OCI-LY7 (cell line): ENCODE results near the gene TWIST2. TPM values are rescaled to one million over a fixed set of nuclear protein-coding genes. Genes with fewer than 3 reads are reported as not detected.

ENCODE experiments used
- BruUV-seq: library from RNA; stranded (reverse); fragments of 400-500 nt; replicated peaks from 2 replicates; lab custom pipeline; 2021; lab: Mats Ljungman, UMichigan
- CTCF ChIA-PET: fragments of 300-600 bp; sonication (Branson Sonifier 250); formaldehyde crosslinking; loops from one replicate; lab custom pipeline; 2022; ENCODE audit warnings: antibody characterized with exemption; ENCODE audit not compliant: unreplicated experiment; lab: Charles Lee
- POLR2A ChIA-PET: fragments of 300-600 bp; sonication (Branson Sonifier 250); formaldehyde crosslinking; loops from one replicate; lab custom pipeline; 2022; ENCODE audit warnings: antibody characterized with exemption; lab: Charles Lee
- DNase-seq: peaks from one replicate; pipeline ENCODE4 v3.0.0-alpha.2; 2015; ENCODE audit warnings: low spot score
- H2AFZ ChIP-seq: fragments of 200-600 bp; sonication (generic), shearing (Covaris generic); 2 replicates; pipeline ENCODE4 v1.6.1; 2014; ENCODE audit warnings: mild to moderate bottlenecking, antibody characterized with exemption, low read length, moderate library complexity
- H3K27ac ChIP-seq: fragments of 200-600 bp; sonication (generic); 2 replicates; pipeline ENCODE4 v1.5.1; 2014; ENCODE audit warnings: mixed run types, low read depth, mild to moderate bottlenecking, moderate library complexity, low read length, inconsistent platforms; ENCODE audit not compliant: poor library complexity, severe bottlenecking
- H3K36me3 ChIP-seq: fragments of 200-600 bp; sonication (generic); 2 replicates; pipeline ENCODE4 v1.6.1; 2014; ENCODE audit warnings: mild to moderate bottlenecking, antibody characterized with exemption, low read length, moderate library complexity, mixed read lengths; ENCODE audit not compliant: insufficient read depth
- H3K4me1 ChIP-seq: fragments of 200-600 bp; sonication (generic); 2 replicates; pipeline ENCODE4 v1.5.1; 2014; ENCODE audit warnings: mild to moderate bottlenecking, low read length; ENCODE audit not compliant: insufficient read depth, poor library complexity, severe bottlenecking
- H3K4me2 ChIP-seq: fragments of 200-600 bp; sonication (generic); 2 replicates; pipeline ENCODE4 v1.6.1; 2014; ENCODE audit warnings: mild to moderate bottlenecking, low read length
- H3K4me3 ChIP-seq: fragments of 200-600 bp; sonication (generic); 2 replicates; pipeline ENCODE4 v1.5.1; 2014; ENCODE audit warnings: mild to moderate bottlenecking, low read depth, low read length; ENCODE audit not compliant: poor library complexity, severe bottlenecking
- H3K79me2 ChIP-seq: fragments of 200-600 bp; sonication (generic); 2 replicates; pipeline ENCODE4 v1.6.1; 2016; ENCODE audit warnings: low read depth, mild to moderate bottlenecking, low read length, moderate library complexity, mixed read lengths; ENCODE audit not compliant: insufficient read depth
- H3K9me2 ChIP-seq: fragments of 200-600 bp; sonication (generic); 2 replicates; pipeline ENCODE4 v1.6.1; 2016; ENCODE audit warnings: mild to moderate bottlenecking, low read length, mixed read lengths; ENCODE audit not compliant: insufficient read depth
- H3K9me3 ChIP-seq: fragments of 200-600 bp; sonication (generic); 2 replicates; pipeline ENCODE4 v1.6.1; 2014; ENCODE audit warnings: mild to moderate bottlenecking, mixed run types, low read length, mixed read lengths
- H4K20me1 ChIP-seq: fragments of 200-600 bp; sonication (generic); 2 replicates; pipeline ENCODE4 v1.6.1; 2014; ENCODE audit warnings: mild to moderate bottlenecking, antibody characterized with exemption, low read length, moderate library complexity, mixed read lengths; ENCODE audit not compliant: insufficient read depth
- EZH2phosphoT487 ChIP-seq: fragments of 200-600 bp; sonication (generic); IDR thresholded peaks from 2 replicates; pipeline ENCODE4 v1.6.1; 2018; ENCODE audit warnings: low read depth, borderline replicate concordance, mild to moderate bottlenecking, mixed run types, antibody characterized with exemption, low read length, moderate library complexity, mixed read lengths
- intact Hi-C: fragments of 100-400 bp; cut with micrococcal nuclease; formaldehyde crosslinking; loops from one replicate; pipeline ENCODE4 v1.10.0; 2022; ENCODE audit not compliant: unreplicated experiment
- total RNA-seq, 2 experiments: library from RNA; depleted of rRNA in 1 of 2; stranded (reverse); fragments of >200 nt in 1 of 2; shearing (Covaris generic) in 1 of 2; gene quantifications; 2 replicates each; pipeline ENCODE4 v1.2.3, GENCODE V29; 2014 to 2022
- TF ChIP-seq, protein P1 (sequence below): fragments of 200-600 bp; sonication (generic); conservative IDR thresholded peaks from 2 replicates; pipeline ENCODE4 v1.5.1; 2014; ENCODE audit warnings: mild to moderate bottlenecking, antibody characterized with exemption, low read length, moderate library complexity, mixed read lengths

The TWIST2 gene
- total RNA-seq, 2 experiments from 2014 or later, result not detected

GRCh38 chr2:238814815-238815214 is 33.1 kb upstream of the TWIST2 start:
- Histone ChIP-seq H3K4me3 (no peak overlapping the region), H3K4me1 (no peaks in the 10 kb centered on the region), H3K36me3 (no peaks in the 10 kb centered on the region), H4K20me1 (no peaks in the 10 kb centered on the region), H2AFZ (no peak overlapping the region), H3K27ac (no peak overlapping the region), H3K9me3 (no peaks in the 10 kb centered on the region), H3K79me2 (no peaks in the 10 kb centered on the region), H3K9me2 (no peaks in the 10 kb centered on the region), H3K4me2 (no peak overlapping the region)
- no peak for DNase-seq
- ChIA-PET POLR2A (no interaction called here), CTCF (no interaction called here)
- BruUV-seq, result no TSS peak
- intact Hi-C loops, result no loop called here
- no peak for TF ChIP-seq EZH2phosphoT487
- TF ChIP-seq, protein P1, sequence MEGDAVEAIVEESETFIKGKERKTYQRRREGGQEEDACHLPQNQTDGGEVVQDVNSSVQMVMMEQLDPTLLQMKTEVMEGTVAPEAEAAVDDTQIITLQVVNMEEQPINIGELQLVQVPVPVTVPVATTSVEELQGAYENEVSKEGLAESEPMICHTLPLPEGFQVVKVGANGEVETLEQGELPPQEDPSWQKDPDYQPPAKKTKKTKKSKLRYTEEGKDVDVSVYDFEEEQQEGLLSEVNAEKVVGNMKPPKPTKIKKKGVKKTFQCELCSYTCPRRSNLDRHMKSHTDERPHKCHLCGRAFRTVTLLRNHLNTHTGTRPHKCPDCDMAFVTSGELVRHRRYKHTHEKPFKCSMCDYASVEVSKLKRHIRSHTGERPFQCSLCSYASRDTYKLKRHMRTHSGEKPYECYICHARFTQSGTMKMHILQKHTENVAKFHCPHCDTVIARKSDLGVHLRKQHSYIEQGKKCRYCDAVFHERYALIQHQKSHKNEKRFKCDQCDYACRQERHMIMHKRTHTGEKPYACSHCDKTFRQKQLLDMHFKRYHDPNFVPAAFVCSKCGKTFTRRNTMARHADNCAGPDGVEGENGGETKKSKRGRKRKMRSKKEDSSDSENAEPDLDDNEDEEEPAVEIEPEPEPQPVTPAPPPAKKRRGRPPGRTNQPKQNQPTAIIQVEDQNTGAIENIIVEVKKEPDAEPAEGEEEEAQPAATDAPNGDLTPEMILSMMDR, result no peak

DNA sequence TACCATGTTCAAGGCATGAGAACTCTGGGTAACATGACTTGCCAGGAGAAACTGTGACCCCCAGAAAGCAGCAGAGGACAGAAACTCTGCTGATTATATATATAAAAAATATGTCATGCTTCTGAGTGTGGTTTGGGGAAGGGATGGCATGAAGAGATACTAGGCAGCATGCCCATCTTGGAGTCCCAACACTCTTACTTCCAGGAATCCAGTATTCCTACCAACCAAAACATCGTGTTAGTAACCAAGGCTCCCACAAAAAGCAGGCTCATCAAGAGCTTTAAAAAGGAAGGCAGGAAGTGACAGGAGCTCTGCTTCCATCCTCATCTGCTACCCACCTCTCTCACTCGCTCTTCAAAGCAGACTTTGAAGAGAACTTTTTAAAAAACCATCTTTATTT is 31.6 kb upstream of the TWIST2 start:
- Histone ChIP-seq H3K9me2 (no peaks in the 10 kb centered on the region), H4K20me1 (no peaks in the 10 kb centered on the region), H3K4me3 (no peak overlapping the region), H3K4me2 (no peak overlapping the region), H3K9me3 (no peaks in the 10 kb centered on the region), H3K79me2 (no peaks in the 10 kb centered on the region), H3K27ac (no peak overlapping the region), H2AFZ (no peak overlapping the region), H3K4me1 (no peaks in the 10 kb centered on the region), H3K36me3 (no peaks in the 10 kb centered on the region)
- TF ChIP-seq, protein P1, result no peak
- no peak for TF ChIP-seq EZH2phosphoT487
- no peak for DNase-seq
- CTCF ChIA-PET, result no interaction called here
- intact Hi-C loops, result no loop called here
- no TSS peak for BruUV-seq
- POLR2A ChIA-PET, result no interaction called here

DNA sequence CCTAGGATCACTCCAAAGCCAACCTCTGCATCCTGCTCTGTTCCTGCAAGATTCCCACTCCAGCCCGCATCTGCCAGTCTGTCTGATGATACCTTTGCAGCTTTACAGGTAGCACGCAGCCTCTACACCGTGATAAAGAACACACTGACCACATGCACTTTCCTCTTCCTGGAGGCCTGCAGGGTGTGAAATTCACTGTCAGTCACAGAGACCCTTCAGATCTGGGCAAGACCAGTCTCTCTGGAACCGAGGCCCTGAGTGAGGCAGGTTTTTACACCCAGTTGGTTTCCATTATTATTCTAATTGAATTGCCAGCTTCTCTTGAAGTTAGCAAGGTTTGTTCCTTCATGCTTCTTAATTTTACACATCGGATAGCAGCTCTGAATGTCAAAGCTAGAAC is 30.5 kb upstream of the TWIST2 start:
- Histone ChIP-seq H3K27ac (no peak overlapping the region), H4K20me1 (no peaks in the 10 kb centered on the region), H3K9me2 (no peaks in the 10 kb centered on the region), H3K79me2 (no peaks in the 10 kb centered on the region), H2AFZ (no peak overlapping the region), H3K4me1 (no peaks in the 10 kb centered on the region), H3K9me3 (no peaks in the 10 kb centered on the region), H3K36me3 (no peaks in the 10 kb centered on the region), H3K4me2 (no peak overlapping the region), H3K4me3 (no peak overlapping the region)
- POLR2A ChIA-PET, result no interaction called here
- CTCF ChIA-PET, result no interaction called here
- intact Hi-C loops, result no loop called here
- no TSS peak for BruUV-seq
- TF ChIP-seq, protein P1, result no peak
- TF ChIP-seq EZH2phosphoT487, result no peak
- no peak for DNase-seq
